HCT116 (cell line): ENCODE data around the gene C2CD3. TPM values are rescaled to one million over a fixed set of nuclear protein-coding genes. Genes with fewer than 3 reads are reported as not detected.

Experiments used
- ATAC-seq: fragments of 200-7000 bp; cut with Tn5 transposase; 2 replicates; pipeline ENCODE4 v1.9.1; 2020; ENCODE audit warnings: mild to moderate bottlenecking, moderate library complexity
- BruUV-seq: library from RNA; stranded (reverse); fragments of 400-500 nt; replicated peaks from 2 replicates; lab custom pipeline; 2021; lab: Mats Ljungman, UMichigan
- CTCF ChIA-PET: fragments of 300-600 bp; sonication (Branson Sonifier 250); formaldehyde crosslinking; loops from one replicate; lab custom pipeline; 2021; ENCODE audit warnings: antibody characterized with exemption; lab: Charles Lee
- POLR2A ChIA-PET: fragments of 300-600, 350-600 bp; sonication (Branson Sonifier 250); formaldehyde crosslinking; loops from one replicate; lab custom pipeline; 2021; ENCODE audit warnings: antibody characterized with exemption; lab: Charles Lee
- RAD21 ChIA-PET, 2 experiments: fragments of 300-600 bp; sonication (Branson Sonifier 250); formaldehyde crosslinking; loops; one replicate each; lab custom pipeline; 2023; ENCODE audit warnings: low total read pairs in 2 of 2; ENCODE audit not compliant: uncharacterized antibody in 2 of 2, unreplicated experiment in 2 of 2, low non-redundant PET in 1 of 2; lab: Charles Lee
- DNase-seq: peaks from one replicate; pipeline ENCODE4 v3.0.0-alpha.2; 2010; ENCODE audit warnings: low read depth, low spot score
- H2AFZ ChIP-seq: fragments of 200-600 bp; shearing (Covaris generic), sonication (generic); 2 replicates; pipeline ENCODE4 v1.6.1; 2017; ENCODE audit warnings: low read depth, mixed run types, mixed read lengths, antibody characterized with exemption, low read length; ENCODE audit not compliant: poor library complexity, severe bottlenecking
- H3K27ac ChIP-seq: 2 replicates; pipeline ENCODE4 v1.5.1; 2012; ENCODE audit warnings: low read depth, low read length
- H3K27me3 ChIP-seq: fragments of 200-600 bp; sonication (generic); 2 replicates; pipeline ENCODE4 v1.6.1; 2016; ENCODE audit warnings: mixed run types, low read length, mixed read lengths; ENCODE audit not compliant: insufficient read depth
- H3K36me3 ChIP-seq, 2 experiments: fragments of 200-500 bp in 1 of 2; fragments of 200-600 bp in 1 of 2; sonication (Bioruptor generic) in 1 of 2; sonication (generic) in 1 of 2; 2 replicates each; pipeline versions ENCODE4 v1.5.1 to v1.6.1; 2014 to 2016; ENCODE audit warnings: low read length in 2 of 2, inconsistent platforms in 1 of 2, mixed read lengths in 1 of 2, mixed run types in 1 of 2; ENCODE audit not compliant: insufficient read depth in 2 of 2, control insufficient read depth in 1 of 2
- H3K4me1 ChIP-seq, 2 experiments: fragments of 200-600 bp in 1 of 2; sonication (generic) in 1 of 2; 2 replicates each; pipeline versions ENCODE4 v1.5.1 to v1.6.1; 2012 to 2017; ENCODE audit warnings: low read length in 2 of 2, inconsistent platforms in 1 of 2, mild to moderate bottlenecking in 1 of 2, mixed read lengths in 1 of 2, mixed run types in 1 of 2, moderate library complexity in 1 of 2; ENCODE audit not compliant: insufficient read depth in 2 of 2, control insufficient read depth in 1 of 2
- H3K4me2 ChIP-seq: fragments of 200-600 bp; sonication (generic); 2 replicates; pipeline ENCODE4 v1.6.1; 2017; ENCODE audit warnings: mixed run types, low read length, mixed read lengths
- H3K4me3 ChIP-seq, 2 experiments: fragments of 200-600 bp in 1 of 2; sonication (generic) in 1 of 2; replicated peaks in 1 of 2; 2 replicates each; pipeline ENCODE4 v1.5.1; 2011 to 2016; ENCODE audit warnings: low read length in 2 of 2, control low read depth in 1 of 2, low read depth in 1 of 2, mild to moderate bottlenecking in 1 of 2, mixed read lengths in 1 of 2, mixed run types in 1 of 2
- H3K79me2 ChIP-seq: fragments of 200-600 bp; sonication (generic); 2 replicates; pipeline ENCODE4 v1.6.1; 2017; ENCODE audit warnings: mild to moderate bottlenecking, mixed run types, low read length, moderate library complexity, mixed read lengths; ENCODE audit not compliant: insufficient read depth
- H3K9ac ChIP-seq: fragments of 200-600 bp; sonication (generic); 2 replicates; pipeline ENCODE4 v1.6.1; 2016; ENCODE audit warnings: low read length, mixed read lengths
- H3K9me2 ChIP-seq: fragments of 200-600 bp; sonication (generic), shearing (Covaris generic); 2 replicates; pipeline ENCODE4 v1.6.1; 2017; ENCODE audit warnings: mixed run types, mild to moderate bottlenecking, moderate library complexity; ENCODE audit not compliant: insufficient read depth
- H3K9me3 ChIP-seq, 2 experiments: fragments of 200-500 bp in 1 of 2; fragments of 200-600 bp in 1 of 2; sonication (Bioruptor generic) in 1 of 2; sonication (generic) in 1 of 2; 2 replicates each; pipeline ENCODE4 v1.6.1; 2014 to 2017; ENCODE audit warnings: low read length in 2 of 2, mixed read lengths in 2 of 2, inconsistent platforms in 1 of 2, low read depth in 1 of 2, mild to moderate bottlenecking in 1 of 2, mixed run types in 1 of 2, moderate library complexity in 1 of 2; ENCODE audit not compliant: control insufficient read depth in 1 of 2, insufficient read depth in 1 of 2
- H4K20me1 ChIP-seq: fragments of 200-600 bp; sonication (generic), shearing (Covaris generic); 2 replicates; pipeline ENCODE4 v1.6.1; 2017; ENCODE audit warnings: mixed run types, mild to moderate bottlenecking, moderate library complexity; ENCODE audit not compliant: insufficient read depth
- ATF3 ChIP-seq: IDR thresholded peaks from 2 replicates; pipeline ENCODE4 v1.6.1; 2012
- CEBPB ChIP-seq: IDR thresholded peaks from 2 replicates; pipeline ENCODE4 v1.6.1; 2012; ENCODE audit warnings: low read depth
- CTCF ChIP-seq, 3 experiments: fragments of 200-600 bp in 1 of 3; sonication (generic) in 1 of 3; IDR thresholded peaks in 2 of 3; conservative IDR thresholded peaks in 1 of 3; 2 replicates each; pipeline ENCODE4 v1.5.1; 2012 to 2017; ENCODE audit warnings: low read depth in 2 of 3, low read length in 2 of 3, antibody characterized with exemption in 1 of 3, borderline replicate concordance in 1 of 3, control low read depth in 1 of 3, mild to moderate bottlenecking in 1 of 3, mixed read lengths in 1 of 3, mixed run types in 1 of 3, moderate library complexity in 1 of 3; ENCODE audit not compliant: insufficient read depth in 1 of 3
- EGR1 ChIP-seq: IDR thresholded peaks from 2 replicates; pipeline ENCODE4 v1.6.1; 2012; ENCODE audit warnings: low read depth
- ELF1 ChIP-seq: IDR thresholded peaks from 2 replicates; pipeline ENCODE4 v1.6.1; 2012; ENCODE audit warnings: low read depth, borderline replicate concordance
- EZH2 ChIP-seq: fragments of 200-600 bp; sonication (generic); IDR thresholded peaks from 2 replicates; pipeline ENCODE4 v1.6.1; 2017; ENCODE audit warnings: antibody characterized with exemption, mixed run types
- EZH2phosphoT487 ChIP-seq: fragments of 200-600 bp; IDR thresholded peaks from 2 replicates; pipeline ENCODE4 v1.6.1; 2018; ENCODE audit warnings: antibody characterized with exemption, borderline replicate concordance
- JUND ChIP-seq: IDR thresholded peaks from 2 replicates; pipeline ENCODE4 v1.6.1; 2012
- POLR2A ChIP-seq: IDR thresholded peaks from 2 replicates; pipeline ENCODE4 v1.7.0; 2011; ENCODE audit warnings: borderline replicate concordance; ENCODE audit not compliant: insufficient read depth, insufficient read length; ENCODE audit errors: extremely low read depth
- RAD21 ChIP-seq: IDR thresholded peaks from 2 replicates; pipeline ENCODE4 v1.6.1; 2012; ENCODE audit warnings: low read depth, mild to moderate bottlenecking
- SIN3A ChIP-seq: IDR thresholded peaks from 2 replicates; pipeline ENCODE4 v1.6.1; 2012; ENCODE audit warnings: low read depth
- SP1 ChIP-seq: IDR thresholded peaks from 2 replicates; pipeline ENCODE4 v1.6.1; 2012; ENCODE audit warnings: low read depth
- SRF ChIP-seq: IDR thresholded peaks from 2 replicates; pipeline ENCODE4 v1.6.1; 2012; ENCODE audit warnings: low read depth
- YY1 ChIP-seq: IDR thresholded peaks from 2 replicates; pipeline ENCODE4 v1.6.1; 2011; ENCODE audit warnings: low read length, low read depth, moderate library complexity, mild to moderate bottlenecking; ENCODE audit not compliant: insufficient replicate concordance; ENCODE audit errors: extremely low read depth
- ZFX ChIP-seq: fragments of 450-650 bp; IDR thresholded peaks from 2 replicates; pipeline ENCODE4 v1.6.1; 2017
- intact Hi-C: fragments of 100-400 bp; cut with micrococcal nuclease; formaldehyde crosslinking; loops from 2 replicates; pipeline ENCODE4 v1.10.0; 2022
- total RNA-seq: library from RNA; stranded (reverse); gene quantifications from one replicate; pipeline ENCODE4 v1.2.1, GENCODE V29; 2021; ENCODE audit not compliant: unreplicated experiment

The C2CD3 gene
- total RNA-seq, 1 experiment from 2014 or later = 30.6 TPM

- Histone ChIP-seq H3K36me3 (no peaks in the 10 kb centered on the region; a peak in 1 of 4 replicates), H3K27me3 (no peaks in the 10 kb centered on the region), H3K4me3 (no peak overlapping the region), H3K27ac (no peak overlapping the region), H3K4me2 (no peak overlapping the region), H3K9ac (no peak overlapping the region), H2AFZ (no peak overlapping the region), H4K20me1 (no peaks in the 10 kb centered on the region), H3K4me1 (no peaks in the 10 kb centered on the region), H3K9me3 (no peaks in the 10 kb centered on the region), H3K9me2 (no peaks in the 10 kb centered on the region), H3K79me2 (no peaks in the 10 kb centered on the region)
- CTCF ChIA-PET = no interaction called here
- DNase-seq = no peak
- ATAC-seq = no peak
- POLR2A ChIA-PET = no interaction called here
- intact Hi-C loops = no loop called here
- RAD21 ChIA-PET = no interaction called here
- no TSS peak for BruUV-seq
- TF ChIP-seq SIN3A (no peak), EZH2 (no peak), CTCF (IDR thresholded peaks at IDR 0.05 in 2 of 3, conservative IDR thresholded peaks at IDR 0.05 in 1 of 3; ENCODE audit: borderline replicate concordance in 1 of 3, insufficient read depth in 1 of 3, low read depth in 2 of 3, low read length in 2 of 3) (no peak)
Measured at GRCh38 chr11:74013141-74013540, 157.7 kb downstream of the C2CD3 start.

- ChIA-PET CTCF (no interaction called here), POLR2A (no interaction called here), RAD21 (no interaction called here)
- no peaks in the 10 kb centered on the region for H4K20me1 ChIP-seq
- no peaks in the 10 kb centered on the region for H3K9me2 ChIP-seq
- no peak overlapping the region for H3K27ac ChIP-seq
- no peaks in the 10 kb centered on the region for H3K9me3 ChIP-seq
- no TSS peak for BruUV-seq
- H3K36me3 ChIP-seq = no peaks in the 10 kb centered on the region; a peak in 1 of 4 replicates
- ATAC-seq = no peak
- DNase-seq = no peak
- no peaks in the 10 kb centered on the region for H3K27me3 ChIP-seq
- H2AFZ ChIP-seq = no peak overlapping the region
- intact Hi-C loops = no loop called here
- no peak overlapping the region for H3K9ac ChIP-seq
- no peak overlapping the region for H3K4me2 ChIP-seq
- H3K4me3 ChIP-seq = no peak overlapping the region
- no peaks in the 10 kb centered on the region for H3K4me1 ChIP-seq
- H3K79me2 ChIP-seq = no peaks in the 10 kb centered on the region
- TF ChIP-seq POLR2A (no peak), EZH2 (no peak), CTCF (IDR thresholded peaks at IDR 0.05 in 2 of 3, conservative IDR thresholded peaks at IDR 0.05 in 1 of 3; ENCODE audit: borderline replicate concordance in 1 of 3, insufficient read depth in 1 of 3, low read depth in 2 of 3, low read length in 2 of 3) (no peak), SP1 (no peak), ZFX (no peak), CEBPB (no peak), ELF1 (no peak), RAD21 (no peak), EZH2phosphoT487 (no peak), YY1 (no peak), SIN3A (no peak), JUND (no peak), ATF3 (no peak), EGR1 (no peak), SRF (no peak)
Measured at GRCh38 chr11:74012074-74012809, 158.6 kb downstream of the C2CD3 start.
